VCaP (cell line): ENCODE measurements around the gene SSRP1.

ENCODE experiments used
- H3K27ac ChIP-seq: fragments of 450-650 bp; 2 replicates; pipeline ENCODE4 v1.5.1; 2017
- TF ChIP-seq, protein P1 (sequence below): fragments of 450-650 bp; conservative IDR thresholded peaks from 2 replicates; pipeline ENCODE4 v1.5.1; 2017; ENCODE audit warnings: mild to moderate bottlenecking, moderate library complexity

Gene SSRP1

DNA sequence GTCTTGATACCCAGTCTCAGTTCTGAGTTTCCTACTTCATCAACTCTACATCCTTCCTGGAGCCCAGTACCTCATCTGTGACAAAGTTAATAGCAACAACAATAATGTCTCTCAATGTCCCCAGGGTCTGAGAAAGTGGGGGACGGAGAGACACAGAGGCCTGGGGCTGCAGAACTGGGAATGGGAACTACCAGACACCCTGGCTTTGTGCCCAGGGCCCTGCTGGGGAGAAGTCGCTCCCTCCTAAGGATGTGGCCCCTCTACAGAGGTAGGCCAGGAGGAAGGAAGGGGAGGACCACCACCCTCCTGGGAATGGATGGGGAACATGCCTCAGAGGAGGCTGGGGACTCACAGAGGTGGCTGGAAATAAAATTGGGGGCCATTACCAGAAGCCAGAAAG is 39.8 kb upstream of the SSRP1 start:
- TF ChIP-seq, protein P1, sequence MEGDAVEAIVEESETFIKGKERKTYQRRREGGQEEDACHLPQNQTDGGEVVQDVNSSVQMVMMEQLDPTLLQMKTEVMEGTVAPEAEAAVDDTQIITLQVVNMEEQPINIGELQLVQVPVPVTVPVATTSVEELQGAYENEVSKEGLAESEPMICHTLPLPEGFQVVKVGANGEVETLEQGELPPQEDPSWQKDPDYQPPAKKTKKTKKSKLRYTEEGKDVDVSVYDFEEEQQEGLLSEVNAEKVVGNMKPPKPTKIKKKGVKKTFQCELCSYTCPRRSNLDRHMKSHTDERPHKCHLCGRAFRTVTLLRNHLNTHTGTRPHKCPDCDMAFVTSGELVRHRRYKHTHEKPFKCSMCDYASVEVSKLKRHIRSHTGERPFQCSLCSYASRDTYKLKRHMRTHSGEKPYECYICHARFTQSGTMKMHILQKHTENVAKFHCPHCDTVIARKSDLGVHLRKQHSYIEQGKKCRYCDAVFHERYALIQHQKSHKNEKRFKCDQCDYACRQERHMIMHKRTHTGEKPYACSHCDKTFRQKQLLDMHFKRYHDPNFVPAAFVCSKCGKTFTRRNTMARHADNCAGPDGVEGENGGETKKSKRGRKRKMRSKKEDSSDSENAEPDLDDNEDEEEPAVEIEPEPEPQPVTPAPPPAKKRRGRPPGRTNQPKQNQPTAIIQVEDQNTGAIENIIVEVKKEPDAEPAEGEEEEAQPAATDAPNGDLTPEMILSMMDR: no peak
- H3K27ac ChIP-seq: no peak overlapping the region

DNA sequence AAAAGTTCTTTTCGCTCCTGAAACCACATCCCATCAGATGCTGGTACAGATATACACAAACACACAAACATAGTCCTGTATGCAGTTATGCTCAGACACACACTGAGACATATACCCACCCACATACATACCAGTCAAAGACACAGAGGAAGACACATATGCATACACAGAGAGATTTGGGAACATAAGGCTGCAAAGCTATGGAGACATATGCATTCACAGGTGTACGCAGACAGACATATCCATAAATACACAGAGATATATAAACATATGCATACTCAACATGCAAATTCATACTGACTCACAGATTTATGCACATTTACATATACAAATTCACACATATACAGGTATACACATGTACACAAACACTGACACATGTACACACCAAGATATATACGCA is 39.3 kb upstream of the SSRP1 start:
- no peak overlapping the region for H3K27ac ChIP-seq
- TF ChIP-seq, protein P1: no peak

DNA sequence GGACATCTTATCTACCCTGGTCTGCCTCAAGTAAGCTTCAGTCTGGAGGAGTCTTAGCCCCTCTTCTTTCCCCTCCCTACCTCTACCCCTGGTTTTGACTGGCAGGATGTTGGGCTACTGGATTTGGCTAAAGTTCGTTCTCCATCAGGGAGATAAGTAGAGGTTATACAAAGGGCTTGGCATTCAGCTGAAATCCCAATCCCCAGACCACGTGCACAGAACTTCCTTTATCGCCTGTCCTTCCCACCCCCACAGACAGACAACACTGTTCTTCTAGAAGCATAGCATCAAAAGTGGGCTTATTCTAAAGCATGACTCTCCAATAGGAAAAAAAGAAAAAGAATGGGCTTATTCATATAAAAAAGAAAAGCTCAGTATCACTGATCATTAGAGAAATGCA is 37.5 kb upstream of the SSRP1 start:
- H3K27ac ChIP-seq: no peak overlapping the region
- TF ChIP-seq, protein P1: no peak

DNA sequence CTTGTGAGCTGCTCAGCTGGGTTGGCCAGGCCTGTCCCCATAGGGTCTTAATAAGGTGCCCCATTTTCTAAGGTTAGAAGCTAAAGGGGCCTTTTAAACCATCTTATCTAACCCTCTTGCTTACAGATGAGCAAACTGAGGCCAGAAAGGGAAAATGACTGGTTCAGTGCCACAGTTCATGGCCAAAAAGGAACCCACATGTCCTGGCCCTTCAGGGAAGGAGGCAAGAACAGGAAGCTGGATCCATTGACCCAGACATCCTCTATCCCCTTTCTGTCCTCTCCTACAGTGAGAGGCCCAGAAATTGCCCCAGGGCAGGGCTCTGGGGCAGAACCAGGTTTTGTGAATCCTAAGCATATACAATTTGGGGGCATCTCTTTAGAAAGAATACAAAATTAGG is 35.2 kb upstream of the SSRP1 start:
- TF ChIP-seq, protein P1: no peak
- no peak overlapping the region for H3K27ac ChIP-seq

DNA sequence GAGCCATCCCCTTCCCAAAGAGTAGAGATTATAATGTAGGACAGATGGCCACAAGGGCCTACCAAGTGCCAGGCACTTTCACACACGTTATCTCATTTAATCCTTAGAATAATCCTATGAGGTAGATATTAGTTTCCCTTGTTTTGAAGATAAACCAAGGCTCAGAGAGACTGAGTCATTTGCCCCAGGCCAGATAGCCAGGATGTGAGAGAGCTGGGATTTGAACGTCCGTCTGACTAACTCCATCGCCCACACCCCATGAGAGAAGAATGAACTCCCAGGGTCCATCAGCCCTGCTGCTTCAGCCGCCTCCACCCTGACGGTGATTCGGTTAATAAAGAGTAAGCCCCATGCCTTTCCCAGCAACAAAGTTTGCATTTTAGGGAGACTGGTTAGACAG is 34.6 kb upstream of the SSRP1 start:
- no peak overlapping the region for H3K27ac ChIP-seq
- TF ChIP-seq, protein P1: no peak

DNA sequence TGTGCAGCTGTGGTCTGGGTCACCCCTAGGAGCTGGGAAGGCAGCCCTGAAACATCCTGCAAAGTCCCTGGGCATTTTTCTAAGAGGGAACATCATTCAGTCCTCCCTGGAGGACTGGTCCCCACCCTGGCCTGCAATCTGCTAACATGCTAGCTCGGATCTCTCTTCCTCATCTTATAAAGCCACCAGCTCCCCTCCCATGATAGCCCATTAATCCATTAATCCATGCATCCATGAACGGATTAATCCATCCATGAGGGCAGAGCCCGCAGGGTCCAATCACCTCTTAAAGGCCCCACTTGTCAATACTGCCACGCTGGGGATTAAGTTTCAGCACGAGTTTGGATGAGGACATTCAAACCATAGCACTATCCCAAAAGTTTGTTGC is 33.1 kb upstream of the SSRP1 start:
- no peak overlapping the region for H3K27ac ChIP-seq
- TF ChIP-seq, protein P1: no peak

DNA sequence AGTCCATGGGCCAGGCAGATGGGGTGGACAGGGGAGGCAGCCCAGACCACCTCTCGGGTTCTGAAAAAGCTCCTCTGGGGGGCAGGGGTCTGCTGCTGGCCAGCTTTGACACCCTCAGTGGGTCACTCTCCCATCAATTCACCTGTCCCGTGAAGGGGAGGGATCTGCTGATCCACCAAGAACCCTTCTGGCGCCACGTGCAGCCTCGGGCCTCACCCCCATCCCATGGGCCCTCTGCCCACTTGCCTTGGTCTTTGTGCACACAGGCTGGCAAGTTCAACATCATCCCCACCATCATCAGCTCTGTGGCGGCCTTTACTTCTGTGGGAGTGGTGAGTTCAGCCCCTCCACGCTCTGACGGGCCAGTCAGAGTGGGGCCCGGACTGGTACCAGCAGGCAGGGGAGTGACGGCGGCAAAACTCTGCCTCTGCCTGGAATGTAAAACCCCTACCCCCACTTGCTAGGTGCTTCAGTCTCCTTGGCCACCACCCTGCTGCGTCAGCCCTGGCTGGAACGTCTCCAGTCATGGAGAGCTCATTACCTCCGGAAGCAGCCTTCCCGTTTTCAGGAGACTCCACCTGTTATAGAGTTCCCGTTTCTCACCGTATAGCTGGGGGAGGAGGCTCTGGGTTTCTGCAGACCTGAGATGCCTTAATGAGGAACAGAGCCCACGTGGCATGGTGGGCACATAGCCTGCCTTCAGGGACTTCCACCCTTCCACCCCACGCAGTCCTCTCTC is 32.6 kb upstream of the SSRP1 start:
- TF ChIP-seq, protein P1: no peak
- no peak overlapping the region for H3K27ac ChIP-seq
